T-helper 9 cell (primary cell): Measurements from ENCODE around the gene ADAP1.
"Not testable (repeated sequence)": the region's sequence is repeated elsewhere in the genome, so short reads cannot be mapped to it uniquely, and the experiment has no call there.

Experiments
- DNase-seq: peaks from one replicate; pipeline ENCODE4 v3.0.0-alpha.2; 2020

Gene ADAP1

DNA sequence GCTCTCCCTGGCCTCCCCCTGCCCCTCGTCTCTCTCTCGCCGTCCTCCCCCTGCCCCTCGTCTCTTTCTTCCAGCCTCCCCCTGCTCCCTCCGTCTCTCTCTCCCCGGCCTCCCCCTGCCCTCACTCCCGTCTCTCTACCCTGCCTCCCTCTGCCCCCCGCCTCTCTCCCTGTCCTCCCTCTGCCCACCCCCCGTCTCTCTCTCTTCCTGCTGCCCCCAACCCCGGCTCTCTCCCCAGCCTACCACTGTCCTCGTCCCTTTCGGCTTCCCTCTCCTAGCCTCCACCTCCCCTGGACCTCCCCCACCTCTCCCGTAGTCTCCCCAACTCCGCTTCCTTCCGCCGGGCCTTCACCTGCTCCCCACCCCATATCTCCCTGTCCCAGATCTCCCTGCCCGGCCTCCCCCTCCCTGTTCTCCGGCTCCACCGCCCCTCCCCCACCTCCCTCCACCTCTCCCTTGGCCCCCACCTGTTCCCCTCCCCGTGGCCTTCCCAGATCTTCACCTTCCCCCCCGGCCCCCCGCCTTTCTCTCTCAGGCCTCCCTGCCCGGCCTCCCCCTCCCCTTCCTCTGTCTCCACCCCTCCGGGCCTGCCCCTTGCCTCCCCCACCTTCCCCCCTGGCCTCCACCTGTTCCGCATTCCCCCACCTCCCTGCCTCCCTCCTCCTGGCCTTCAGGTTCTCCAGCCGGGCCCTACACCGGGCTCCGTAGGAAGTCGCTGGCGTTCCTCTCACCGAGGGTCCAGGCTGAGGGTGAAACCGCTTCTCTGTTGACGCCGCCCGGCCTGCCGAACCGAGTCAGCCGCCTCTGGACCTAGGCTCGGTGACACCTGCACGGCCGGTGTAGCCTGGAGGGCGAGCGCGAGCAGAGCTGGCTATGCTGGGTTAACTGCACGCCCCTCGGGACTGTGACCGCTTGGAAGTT is 76.9 kb downstream of the ADAP1 start:
- DNase-seq: no peak

DNA sequence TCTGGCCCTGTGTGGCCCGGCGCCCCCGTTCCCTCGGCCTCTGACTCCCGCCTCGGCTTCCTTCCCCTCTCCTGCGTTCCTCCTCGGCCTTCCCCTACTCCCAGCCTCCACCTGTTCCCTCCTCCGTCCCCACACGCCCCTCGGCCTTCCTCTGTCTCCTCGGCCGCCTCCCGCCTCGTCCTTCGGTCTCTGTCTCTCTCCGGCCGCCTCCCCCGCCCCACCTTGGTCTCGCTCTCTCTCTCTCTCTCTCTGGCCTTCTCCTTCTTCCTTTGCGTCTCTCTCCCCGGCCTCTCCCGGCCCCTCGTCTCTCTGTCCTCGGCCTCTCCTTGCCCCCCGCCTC is 77.5 kb downstream of the ADAP1 start:
- no peak for DNase-seq

DNA sequence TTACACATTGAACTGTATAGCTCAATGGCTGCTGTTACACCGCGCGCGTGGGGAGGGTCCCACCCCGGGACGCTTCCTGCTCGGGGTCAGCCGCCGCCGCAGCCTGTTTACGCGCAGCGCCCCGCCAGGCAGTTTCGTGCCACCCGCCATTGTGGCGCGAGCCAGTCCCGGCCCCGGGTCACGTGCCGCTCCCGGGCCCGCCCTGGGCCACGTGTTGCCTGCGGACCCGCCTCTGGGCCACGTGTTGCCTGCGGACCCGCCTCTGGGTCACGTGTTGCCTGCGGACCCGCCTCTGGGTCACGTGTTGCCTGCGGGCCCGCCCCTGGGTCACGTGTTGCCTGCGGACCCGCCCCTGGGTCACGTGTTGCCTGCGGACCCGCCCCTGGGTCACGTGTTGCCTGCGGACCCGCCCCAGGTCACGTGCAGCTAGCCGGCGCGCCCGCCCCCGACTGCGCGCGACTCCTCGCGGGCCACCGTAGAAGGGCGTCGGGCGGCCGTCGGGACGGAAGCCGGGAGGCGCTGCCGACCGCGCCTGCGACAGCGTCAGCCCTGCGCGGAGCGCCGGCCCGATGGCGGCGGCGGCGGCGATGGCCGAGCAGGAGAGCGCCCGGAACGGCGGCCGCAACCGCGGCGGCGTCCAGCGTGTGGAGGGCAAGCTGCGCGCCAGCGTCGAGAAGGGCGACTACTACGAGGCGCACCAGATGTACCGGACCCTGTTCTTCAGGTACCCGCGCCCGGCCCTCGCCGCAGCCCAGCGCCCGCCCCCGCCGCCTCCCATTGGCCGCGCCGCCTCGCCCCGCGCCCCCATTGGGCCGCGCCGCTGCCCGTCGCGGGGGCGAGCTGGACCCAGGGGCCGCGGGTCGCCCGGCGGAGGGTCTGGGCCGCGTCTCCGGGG is 78.2 kb downstream of the ADAP1 start, which contains the start of gene GET4:
Gene GET4, plus strand, starts transcription at position 478 of the 895 bp plus-strand sequence. Its CDS starts 92 bp downstream, at position 570.
- peak; percentile 92 for DNase-seq

DNA sequence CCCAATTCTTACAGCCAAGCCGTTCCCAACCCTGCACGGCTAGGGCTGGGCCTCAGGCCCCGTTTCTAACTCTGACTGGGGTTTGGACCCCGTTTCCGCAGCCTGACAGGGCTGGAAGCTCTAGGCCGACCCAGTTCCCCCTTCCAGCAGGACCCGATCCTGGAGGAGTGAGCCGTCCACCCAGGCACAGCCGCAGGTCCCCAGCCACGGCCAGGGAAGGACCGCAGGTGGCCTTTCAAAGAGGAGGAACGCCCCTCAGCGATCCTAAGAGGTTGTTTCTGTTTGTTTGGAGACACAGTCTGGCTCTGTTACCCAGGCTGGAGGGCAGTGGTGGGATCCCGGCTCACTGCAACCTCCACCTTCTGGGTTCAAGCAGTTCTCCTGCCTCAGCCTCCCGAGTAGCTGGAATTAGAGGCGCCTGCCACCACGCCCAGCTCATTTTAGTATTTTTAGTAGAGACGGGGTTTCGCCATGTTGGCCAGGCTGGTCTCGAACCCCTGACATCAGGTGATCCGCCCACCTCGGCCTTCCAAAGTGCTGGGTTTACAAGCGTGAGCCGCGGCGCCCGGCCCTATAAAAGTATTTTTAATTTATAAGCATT is 78.9 kb downstream of the ADAP1 start:
- no peak for DNase-seq

DNA sequence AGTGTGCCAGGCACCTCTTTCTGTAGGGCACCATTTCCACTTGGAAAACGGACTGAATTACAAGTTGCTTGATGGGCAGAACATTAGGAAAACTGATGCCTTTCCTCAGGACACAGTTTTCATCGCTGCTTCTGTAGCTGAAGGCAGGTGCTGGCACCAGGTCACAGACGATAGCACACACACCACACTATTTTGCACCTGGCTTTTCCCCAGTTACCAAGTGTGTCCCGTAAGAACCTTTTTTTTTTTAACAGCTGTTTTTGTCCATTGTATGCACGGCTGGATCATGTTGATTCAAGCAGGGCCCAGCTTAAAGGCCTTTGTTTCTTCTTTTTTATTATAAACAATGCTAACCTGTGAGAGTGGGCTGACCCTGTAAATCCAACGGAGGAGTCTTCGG is 79.4 kb downstream of the ADAP1 start:
- DNase-seq: no peak

DNA sequence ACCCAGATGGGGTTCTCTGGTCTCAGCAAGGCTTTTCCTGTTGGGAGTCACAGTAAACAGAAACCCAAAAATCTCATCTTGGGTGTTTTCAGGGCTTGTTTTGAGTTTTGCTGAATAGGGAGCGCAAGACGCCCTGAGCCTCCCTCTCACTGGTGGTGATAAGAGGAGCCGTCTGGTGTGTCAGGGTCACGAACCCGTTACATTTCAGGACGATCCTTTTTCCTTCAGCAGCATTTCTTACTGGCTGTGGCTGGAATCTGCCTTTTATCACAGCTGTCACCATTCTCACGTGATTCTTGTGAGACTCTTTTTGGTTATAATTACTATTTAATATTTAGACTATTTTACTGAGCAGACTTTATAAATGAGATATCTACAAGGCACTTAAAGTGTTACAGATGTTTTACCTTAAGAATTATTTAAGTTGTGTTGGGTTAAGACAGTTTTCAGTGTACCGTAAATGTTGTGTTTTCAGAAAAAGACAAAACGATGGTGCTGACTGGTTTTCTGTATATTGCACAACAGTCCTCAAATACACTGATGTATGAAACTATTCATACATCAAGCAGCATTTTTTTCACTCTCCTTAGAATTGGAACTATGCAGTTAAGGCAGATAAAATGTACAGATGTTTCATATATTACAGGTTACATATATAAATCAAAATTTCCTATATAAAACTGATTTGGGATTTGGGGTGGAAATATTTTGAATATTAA is 80.3 kb downstream of the ADAP1 start:
- DNase-seq: no peak

DNA sequence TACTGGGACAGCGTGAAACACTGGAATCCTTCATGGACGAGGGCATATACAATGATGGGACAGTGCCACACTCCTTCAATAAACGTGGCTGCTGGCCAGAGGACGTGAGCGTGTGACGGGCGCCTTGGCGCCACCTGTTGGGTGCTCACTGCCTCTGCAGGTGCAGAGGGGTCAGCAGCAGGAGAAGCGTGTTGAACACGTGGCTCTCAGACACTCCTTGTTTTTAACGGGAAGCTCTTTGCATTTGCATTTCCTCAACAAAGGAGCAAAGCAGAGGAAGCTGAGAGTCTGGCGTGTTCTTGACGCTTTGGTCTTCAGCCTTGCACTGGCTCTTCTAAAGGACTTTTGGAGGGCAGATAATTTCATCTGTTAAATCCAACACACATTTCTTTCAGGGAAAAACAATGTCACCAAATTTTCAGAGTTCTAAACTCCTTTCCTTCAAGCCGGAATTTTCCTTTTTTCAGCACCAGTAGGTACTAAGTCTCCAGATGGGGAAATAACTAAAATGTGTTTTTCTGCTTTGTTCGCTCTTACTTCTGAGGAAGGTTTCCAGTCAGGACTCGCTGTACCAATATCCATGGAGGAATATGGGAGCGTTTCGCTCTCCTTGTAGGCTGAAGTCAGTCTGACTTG is 81.0 kb downstream of the ADAP1 start:
- DNase-seq: peak; percentile 48

DNA sequence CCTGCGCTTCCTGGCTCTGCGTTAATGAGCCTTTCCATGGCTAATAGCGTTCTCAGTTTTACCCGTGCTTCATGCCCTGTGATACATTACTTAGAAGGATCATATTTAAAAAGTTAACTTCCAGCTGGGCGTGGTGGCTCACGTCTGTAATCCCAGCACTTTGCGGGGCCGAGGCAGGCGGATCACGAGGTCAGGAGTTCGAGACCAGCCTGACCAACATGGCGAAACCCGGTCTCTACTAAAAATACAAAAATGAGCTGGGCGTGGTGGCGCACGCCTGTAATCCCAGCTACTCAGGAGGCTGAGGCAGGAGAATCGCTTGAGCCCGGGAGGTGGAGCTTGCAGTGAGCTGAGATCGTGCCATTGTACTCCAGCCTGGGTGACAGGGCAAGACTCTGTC is 81.8 kb downstream of the ADAP1 start:
- DNase-seq: not testable (repeated sequence)

DNA sequence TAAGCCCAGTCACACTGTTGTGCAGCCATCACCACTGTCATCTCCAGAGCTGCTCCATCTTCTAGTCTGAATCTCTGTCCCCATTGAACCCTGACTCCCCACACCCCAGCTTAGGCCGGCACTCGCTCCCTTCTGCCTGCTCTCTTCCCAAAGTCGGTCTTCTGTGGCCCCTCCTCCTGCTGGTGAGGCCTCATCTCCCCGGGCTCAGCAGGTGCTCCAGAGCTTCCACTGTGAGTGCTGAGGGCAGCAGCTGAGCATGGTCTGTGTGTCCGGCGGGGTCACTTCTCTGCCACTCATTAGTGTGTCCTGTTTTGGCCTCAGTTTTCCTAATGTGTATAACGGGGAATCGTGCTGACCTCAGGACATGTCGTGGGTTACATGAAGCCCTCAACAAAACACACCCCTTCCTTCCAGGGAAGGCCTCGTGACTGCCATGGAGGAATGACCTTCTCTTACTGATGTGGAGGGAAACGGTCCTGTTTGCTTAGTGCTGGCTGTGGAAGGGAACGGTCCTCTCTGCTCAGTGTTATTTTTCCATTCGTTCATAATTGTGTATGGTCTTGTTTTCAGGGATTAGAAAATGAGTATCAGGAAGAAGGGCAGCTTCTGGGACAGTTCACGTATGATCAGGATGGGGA is 82.5 kb downstream of the ADAP1 start:
- DNase-seq: no peak

DNA sequence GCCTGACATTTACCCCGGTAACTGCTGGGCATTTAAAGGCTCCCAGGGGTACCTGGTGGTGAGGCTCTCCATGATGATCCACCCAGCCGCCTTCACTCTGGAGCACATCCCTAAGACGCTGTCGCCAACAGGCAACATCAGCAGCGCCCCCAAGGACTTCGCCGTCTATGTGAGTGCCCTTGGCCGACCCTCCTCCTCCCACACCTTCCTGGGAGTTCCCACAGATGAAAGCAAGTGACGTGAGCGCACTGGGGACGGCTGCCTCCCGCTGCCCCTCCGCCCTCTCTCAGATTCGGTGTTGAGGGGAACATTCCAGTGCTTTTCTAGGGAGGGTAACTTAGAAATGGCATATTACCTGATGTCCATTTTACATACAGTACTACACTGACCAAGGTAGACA is 85.1 kb downstream of the ADAP1 start:
- no peak for DNase-seq

DNA sequence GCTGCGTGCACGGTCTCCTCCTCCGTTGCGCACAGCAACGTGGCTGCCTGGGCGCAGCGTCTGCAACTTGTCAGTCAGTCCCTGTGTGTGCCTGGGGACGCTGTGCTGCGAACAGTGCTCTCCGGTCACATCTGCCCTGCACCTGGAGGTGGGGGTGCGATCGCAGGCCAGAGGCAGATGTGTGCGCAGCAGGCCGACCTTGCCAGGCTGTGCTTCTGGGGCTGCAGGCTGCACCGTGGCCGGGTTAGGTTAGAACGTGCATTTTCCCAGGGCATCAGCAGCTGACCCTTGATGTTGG is 86.3 kb downstream of the ADAP1 start:
- DNase-seq: no peak

DNA sequence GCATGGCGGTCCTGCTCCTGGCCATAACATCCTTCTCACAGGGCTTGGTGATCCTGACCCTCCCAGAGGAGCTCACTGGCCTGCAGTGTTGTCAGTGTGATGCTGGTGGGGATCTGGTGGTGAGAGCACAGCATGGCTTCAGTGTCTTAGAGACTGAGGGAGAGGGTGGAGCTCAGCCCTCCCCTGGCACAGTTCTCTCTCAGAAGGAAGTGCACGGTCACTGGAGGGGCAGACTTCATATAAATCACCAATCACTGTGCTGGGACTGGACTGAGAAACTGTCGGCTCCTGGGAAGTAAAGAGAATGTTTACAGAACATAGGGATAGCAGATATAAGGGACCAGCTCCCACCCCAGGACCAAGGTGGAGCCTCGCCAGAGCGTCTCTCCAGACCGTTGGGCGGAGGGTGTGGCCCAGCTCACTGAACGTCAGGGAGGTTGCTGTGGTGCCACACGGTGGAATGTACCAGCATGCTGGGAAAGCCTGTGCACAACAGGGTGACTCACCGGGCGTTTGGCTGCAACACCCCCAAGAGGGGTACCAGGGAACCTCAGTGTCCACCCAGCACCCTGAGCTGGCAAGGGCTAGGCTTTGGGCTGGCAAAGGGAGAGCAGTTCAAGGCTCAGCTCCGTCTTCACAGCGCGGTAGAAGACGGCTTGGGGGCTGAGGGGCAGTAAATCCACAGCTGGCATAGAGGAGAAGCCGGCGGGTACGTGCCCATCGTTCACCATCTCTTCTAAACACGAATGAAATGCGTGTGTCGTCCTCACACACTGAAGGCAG is 86.9 kb downstream of the ADAP1 start:
- no peak for DNase-seq

DNA sequence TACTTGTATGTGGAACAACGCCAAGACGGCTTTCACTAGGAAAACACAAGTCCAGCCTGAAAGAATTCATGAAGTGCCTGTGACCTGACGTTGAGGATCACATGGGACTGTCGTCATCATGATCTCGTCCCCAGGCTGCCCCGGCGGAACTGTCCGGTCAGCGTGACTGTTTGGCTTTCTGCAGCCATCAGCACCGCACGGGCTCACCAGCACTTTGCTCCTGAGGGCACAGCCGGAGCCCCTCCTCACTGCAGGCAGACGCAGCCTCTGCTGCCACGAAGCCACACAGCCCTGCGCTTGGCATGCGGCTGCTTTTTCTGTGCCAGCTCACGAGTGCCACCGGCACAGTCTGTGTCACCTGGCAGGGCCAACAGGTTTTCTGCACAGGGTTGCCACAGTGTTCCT is 87.5 kb downstream of the ADAP1 start:
- no peak for DNase-seq

DNA sequence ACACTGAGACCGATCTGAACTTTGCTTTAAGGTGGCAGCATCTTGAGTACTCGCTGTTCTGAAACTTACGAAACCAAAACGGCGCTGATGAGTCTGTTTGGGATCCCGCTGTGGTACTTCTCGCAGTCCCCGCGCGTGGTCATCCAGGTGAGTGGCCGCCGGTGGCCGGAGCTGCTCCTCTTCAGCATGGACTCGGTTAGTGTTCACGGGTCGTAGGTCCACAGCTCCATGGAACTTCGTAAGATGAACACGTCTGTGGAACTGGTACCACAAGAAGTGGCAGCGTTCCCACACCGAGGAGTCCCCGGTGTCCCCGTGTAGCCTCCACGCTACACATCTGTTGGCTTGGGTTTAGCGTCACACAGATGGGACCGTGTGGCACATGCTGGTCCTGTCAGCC is 88.6 kb downstream of the ADAP1 start:
- no peak for DNase-seq

DNA sequence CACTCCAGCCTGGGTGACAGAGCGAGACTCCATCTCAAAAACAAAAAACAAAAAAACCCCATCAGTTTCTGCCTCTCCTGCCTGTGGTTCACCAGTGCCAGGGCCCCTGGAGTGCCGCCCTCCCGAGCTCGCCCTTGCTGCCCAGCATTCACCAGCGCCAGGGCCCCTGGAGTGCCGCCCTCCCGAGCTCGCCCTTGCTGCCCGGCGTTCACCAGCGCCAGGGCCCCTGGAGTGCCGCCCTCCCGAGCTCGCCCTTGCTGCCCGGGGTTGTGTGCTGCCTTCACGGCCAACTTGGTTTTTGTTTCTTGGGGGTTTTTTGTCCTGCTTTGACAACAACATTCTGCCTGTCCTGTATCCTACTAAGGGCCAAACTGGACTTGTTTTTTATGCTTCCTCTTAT is 91.4 kb downstream of the ADAP1 start:
- DNase-seq: no peak

DNA sequence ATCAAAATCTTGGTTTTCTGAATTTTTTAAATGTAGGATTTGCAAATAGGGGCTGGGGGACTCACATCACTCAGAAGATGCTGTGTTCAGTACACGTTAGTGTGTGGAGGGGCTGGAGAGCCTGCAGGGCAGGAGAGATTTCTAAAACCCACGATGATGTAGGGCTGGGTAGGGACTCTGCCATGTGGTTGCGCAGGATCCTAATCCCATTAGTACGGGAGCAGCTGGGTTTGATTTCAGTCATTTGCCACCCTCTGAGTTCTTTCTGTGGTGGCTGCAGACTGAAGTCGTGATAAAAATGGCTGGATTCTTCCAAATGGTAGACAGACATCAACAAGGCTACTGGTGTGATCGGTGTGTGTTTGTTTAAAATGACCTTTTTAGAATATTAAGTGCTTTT is 92.3 kb downstream of the ADAP1 start:
- DNase-seq: no peak

DNA sequence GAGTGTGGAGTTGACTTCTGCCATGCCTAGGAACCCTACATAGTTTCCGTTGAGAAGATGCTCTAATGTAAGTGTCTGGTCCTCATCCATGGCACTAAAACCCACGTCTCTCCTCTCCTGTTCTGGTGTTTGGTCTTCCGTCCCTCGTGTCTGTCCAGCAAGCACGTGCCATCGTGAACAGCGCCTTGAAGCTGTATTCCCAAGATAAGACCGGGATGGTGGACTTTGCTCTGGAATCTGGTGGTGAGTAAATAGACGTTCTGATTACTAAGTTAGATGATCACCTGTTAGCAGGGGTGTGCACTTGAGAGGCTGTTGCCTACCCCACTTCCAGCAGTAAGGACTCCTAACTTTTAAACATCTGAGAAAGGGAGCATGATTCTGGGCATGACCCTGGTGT is 93.3 kb downstream of the ADAP1 start:
- no peak for DNase-seq

DNA sequence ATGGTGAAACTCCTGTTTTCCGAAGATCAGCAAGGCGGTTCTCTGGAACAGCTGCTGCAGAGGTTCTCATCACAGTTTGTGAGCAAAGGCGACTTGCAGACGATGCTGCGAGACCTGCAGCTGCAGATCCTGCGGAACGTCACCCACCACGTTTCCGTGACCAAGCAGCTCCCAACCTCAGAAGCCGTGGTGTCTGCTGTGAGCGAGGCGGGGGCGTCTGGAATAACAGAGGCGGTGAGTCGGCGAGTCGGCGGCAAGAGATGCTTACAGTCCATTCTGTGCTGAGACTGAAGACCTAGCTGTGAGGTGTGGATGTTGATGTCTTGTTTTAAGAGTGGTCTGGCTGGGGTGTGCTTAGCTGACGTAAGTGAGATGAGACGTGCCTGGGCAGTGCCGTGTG is 94.3 kb downstream of the ADAP1 start:
- DNase-seq: no peak

DNA sequence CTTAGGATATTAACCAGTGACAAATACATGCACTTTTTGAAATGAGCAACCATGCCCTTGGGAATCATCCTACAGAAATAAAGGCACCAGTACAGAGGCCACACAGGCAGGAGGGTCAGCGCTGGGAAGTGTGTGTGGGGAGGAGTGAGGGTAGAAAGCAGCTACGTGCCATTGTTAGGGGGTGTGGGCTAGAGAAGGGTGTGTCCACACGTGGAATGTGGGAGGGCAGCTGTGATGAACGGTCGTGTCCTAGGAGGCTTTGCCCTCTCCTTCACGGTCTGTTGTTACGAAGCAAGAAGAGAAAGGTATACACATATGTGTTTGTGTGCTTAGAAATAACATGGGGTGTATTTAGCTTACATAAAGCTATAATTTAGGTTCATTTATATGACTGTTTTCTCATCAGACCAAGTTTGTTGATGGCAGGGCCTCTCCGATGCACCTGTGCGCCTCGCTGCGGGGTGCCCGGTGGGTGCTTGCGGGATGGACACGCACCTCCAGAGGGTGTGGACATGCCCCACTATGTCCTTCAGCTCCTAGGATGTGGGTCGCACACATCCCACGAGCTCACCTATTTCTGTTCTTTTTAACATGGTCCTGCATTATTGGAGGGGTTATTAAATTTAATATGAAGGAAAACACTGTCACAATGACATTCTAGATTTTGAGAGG is 95.0 kb downstream of the ADAP1 start:
- no peak for DNase-seq

DNA sequence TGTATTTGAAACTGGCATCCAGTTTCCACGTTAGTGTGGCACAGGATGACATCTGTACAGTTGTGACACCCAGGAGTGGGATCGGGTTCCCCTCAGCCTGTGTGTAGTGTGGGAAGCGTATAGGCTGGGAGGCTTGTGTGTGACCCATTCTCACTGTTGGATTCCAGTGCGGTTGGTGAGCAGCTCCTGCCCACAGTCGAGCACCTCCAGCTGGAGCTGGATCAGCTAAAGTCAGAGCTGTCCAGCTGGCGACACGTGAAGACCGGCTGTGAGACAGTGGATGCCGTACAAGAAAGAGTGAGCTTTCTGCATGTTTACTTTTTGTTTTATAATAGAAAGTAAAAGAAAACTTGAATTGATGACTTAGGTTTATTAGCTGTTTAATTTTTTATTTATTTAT is 96.8 kb downstream of the ADAP1 start:
- DNase-seq: no peak
